Astrocyte of the spinal cord (primary cell): ENCODE results near the gene SPDEF.

ENCODE experiments used
- DNase-seq: peaks from one replicate; pipeline ENCODE4 v3.0.0; 2011; ENCODE audit warnings: low read depth, low spot score
- H3K4me3 ChIP-seq: 2 replicates; pipeline ENCODE4 v1.5.1; 2011; ENCODE audit warnings: low read depth, mild to moderate bottlenecking, low read length, moderate library complexity
- CTCF ChIP-seq: IDR thresholded peaks from 2 replicates; pipeline ENCODE4 v1.5.1; 2012; ENCODE audit warnings: low read depth, mild to moderate bottlenecking, low read length, inconsistent platforms
- in situ Hi-C: cut with HindIII; loops from 2 replicates; pipeline ENCODE4 v1.10.0; 2017; ENCODE audit warnings: low sequenced_read_pairs

SPDEF gene

GRCh38 chr6:34489207-34489805, 66.8 kb downstream of the SPDEF start:
- in situ Hi-C loops = no loop called here
- H3K4me3 ChIP-seq = no peak overlapping the region
- no peak for TF ChIP-seq CTCF
- no peak for DNase-seq
